ENCODE data around the gene MAP6D1.

The MAP6D1 gene

DNA sequence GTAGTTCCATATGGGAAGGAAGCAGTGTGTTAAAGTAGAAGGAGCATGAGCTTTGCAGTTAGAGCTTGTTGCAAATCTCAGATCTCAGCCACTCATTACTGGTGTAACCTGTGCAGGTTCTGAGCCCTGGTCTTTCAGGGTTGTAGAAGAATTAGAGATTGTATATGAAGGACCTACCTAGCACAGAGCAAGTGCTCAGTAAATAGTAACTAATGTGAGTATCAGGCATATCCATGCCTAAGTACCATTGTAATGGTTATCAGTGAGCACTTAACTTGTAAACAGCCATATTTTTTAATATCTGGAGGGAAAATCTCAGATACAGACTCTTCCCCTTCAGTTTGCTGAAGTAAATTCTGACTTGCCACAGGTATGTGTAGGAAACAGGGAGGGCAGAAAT is 59.3 kb downstream of the MAP6D1 start:
- no peaks in the 10 kb centered on the region; the same call in none of the 2 replicates for H3K36me3 ChIP-seq (replicated peaks; ENCODE audit: insufficient read depth, low read length)
- peaks cover 7% of the 10 kb centered on the region; the same call in 1 of the 2 replicates for H3F3A ChIP-seq (ENCODE audit: insufficient read depth, low read length)
- TF ChIP-seq EZH2 (optimal IDR thresholded peaks at IDR 0.05; ENCODE audit: low read depth, low read length) (no peak), EZH2phosphoT487 (IDR thresholded peaks at IDR 0.05; ENCODE audit: low read length) (no peak), CTCF (IDR thresholded peaks at IDR 0.05; ENCODE audit: low read length) (no peak)
- no peaks in the 10 kb centered on the region for H4K20me1 ChIP-seq (ENCODE audit: insufficient read depth, low read length)
- no peaks in the 10 kb centered on the region for H3K9me3 ChIP-seq (replicated peaks; ENCODE audit: insufficient read depth, low read length)
- no peak for DNase-seq
- no peaks in the 10 kb centered on the region for H3K79me2 ChIP-seq (ENCODE audit: low read length)
- H3K27me3 ChIP-seq (replicated peaks; ENCODE audit: insufficient read depth, low read length): no peaks in the 10 kb centered on the region
- H3K4me2 ChIP-seq (ENCODE audit: low read depth, low read length): no peak overlapping the region
- H2AFZ ChIP-seq (ENCODE audit: low read length): no peak overlapping the region
- no peak overlapping the region for H3K27ac ChIP-seq (ENCODE audit: low read length)
- H3K9me2 ChIP-seq (replicated peaks; ENCODE audit: insufficient read depth, low read length): no peaks in the 10 kb centered on the region
- no peak overlapping the region for H3K9ac ChIP-seq (ENCODE audit: low read length)
- H3K4me3 ChIP-seq (ENCODE audit: low read length): no peak overlapping the region
- H3K4me1 ChIP-seq (ENCODE audit: low read length): no peaks in the 10 kb centered on the region
